ENCODE data around the gene FAM107B.

DNA sequence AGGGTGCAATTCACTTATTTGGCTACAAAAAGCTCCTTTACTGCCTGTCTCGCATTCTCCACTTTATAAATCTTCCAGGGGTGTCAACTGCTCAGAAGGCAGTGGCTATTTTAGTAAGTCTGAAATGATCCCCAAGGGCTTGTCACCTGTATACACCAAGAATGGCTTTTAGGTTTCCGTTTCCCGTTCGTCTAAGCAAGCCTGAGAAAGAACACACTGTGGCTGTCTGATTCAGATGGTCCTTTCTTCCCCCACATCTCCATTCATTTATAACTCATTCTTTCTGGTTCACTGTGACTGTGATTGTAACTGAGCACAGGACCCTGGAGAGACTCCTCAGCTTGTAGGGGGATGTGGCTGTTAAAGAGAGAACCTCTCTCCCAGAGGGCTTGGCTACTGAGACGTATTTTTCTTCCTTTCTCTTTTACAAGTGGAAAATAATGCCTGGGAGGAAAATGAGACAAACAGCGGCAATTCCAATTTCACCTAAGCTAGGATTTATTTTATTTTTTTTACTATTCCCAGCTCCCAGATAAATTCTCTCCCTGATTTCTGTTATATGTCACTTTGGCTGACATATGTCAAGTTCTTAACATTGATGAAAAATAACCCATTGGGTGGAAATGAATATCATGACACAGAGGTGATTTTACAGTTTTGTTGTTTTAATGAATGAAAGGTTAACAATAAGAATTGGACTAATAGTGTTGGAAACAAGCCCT, 129.3 kb downstream of the FAM107B start:
- TF ChIP-seq, protein P1, sequence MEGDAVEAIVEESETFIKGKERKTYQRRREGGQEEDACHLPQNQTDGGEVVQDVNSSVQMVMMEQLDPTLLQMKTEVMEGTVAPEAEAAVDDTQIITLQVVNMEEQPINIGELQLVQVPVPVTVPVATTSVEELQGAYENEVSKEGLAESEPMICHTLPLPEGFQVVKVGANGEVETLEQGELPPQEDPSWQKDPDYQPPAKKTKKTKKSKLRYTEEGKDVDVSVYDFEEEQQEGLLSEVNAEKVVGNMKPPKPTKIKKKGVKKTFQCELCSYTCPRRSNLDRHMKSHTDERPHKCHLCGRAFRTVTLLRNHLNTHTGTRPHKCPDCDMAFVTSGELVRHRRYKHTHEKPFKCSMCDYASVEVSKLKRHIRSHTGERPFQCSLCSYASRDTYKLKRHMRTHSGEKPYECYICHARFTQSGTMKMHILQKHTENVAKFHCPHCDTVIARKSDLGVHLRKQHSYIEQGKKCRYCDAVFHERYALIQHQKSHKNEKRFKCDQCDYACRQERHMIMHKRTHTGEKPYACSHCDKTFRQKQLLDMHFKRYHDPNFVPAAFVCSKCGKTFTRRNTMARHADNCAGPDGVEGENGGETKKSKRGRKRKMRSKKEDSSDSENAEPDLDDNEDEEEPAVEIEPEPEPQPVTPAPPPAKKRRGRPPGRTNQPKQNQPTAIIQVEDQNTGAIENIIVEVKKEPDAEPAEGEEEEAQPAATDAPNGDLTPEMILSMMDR (IDR thresholded peaks at IDR 0.05; ENCODE audit: poor library complexity): no peak
- TF ChIP-seq EZH2phosphoT487 (IDR thresholded peaks at IDR 0.05; ENCODE audit: low read depth, severe bottlenecking, unreplicated experiment): no peak
- TF ChIP-seq EZH2 (IDR thresholded peaks at IDR 0.05; ENCODE audit: borderline replicate concordance): no peak

Measured in hepatocyte (in vitro differentiated cells).